HepG2 (cell line): ENCODE data around the gene CDHR5. TPM values are rescaled to one million over a fixed set of nuclear protein-coding genes. Genes with fewer than 3 reads are reported as not detected.

ENCODE experiments used
- BORCS8-MEF2B ChIP-seq: sonication (generic); formaldehyde crosslinking; IDR thresholded peaks from 2 replicates; pipeline ENCODE4 v1.8.0; 2022; ENCODE audit warnings: mild to moderate bottlenecking, missing genetic modification reagents
- HMG20A ChIP-seq: IDR thresholded peaks from 2 replicates; pipeline ENCODE4 v1.6.1; 2016; ENCODE audit warnings: borderline replicate concordance
- HOXA5 ChIP-seq: sonication (generic); formaldehyde crosslinking; IDR thresholded peaks from 2 replicates; pipeline ENCODE4 v1.4.0; 2020; ENCODE audit warnings: missing genetic modification reagents
- RFXAP ChIP-seq: sonication (generic); formaldehyde crosslinking; IDR thresholded peaks from 2 replicates; pipeline ENCODE4 v1.4.0; 2020; ENCODE audit warnings: missing genetic modification reagents, borderline replicate concordance
- SNAI1 ChIP-seq: sonication (generic); formaldehyde crosslinking; IDR thresholded peaks from 2 replicates; pipeline ENCODE4 v1.5.0; 2020; ENCODE audit warnings: mild to moderate bottlenecking, missing genetic modification reagents, borderline replicate concordance
- SOX6 ChIP-seq, 2 experiments: fragments of 450-650 bp in 1 of 2; sonication (generic) in 1 of 2; formaldehyde crosslinking in 1 of 2; IDR thresholded peaks; 2 replicates each; pipeline versions ENCODE4 v1.4.0 to v1.6.1; 2017 to 2020; ENCODE audit warnings: antibody characterized with exemption in 1 of 2, mild to moderate bottlenecking in 1 of 2, missing genetic modification reagents in 1 of 2
- U2AF2 ChIP-seq: fragments of 200-400 bp; formaldehyde crosslinking; IDR thresholded peaks from 2 replicates; pipeline ENCODE4 v1.6.1; 2017; ENCODE audit warnings: low read depth, mild to moderate bottlenecking, low read length
- ZBTB38 ChIP-seq: sonication (generic); formaldehyde crosslinking; IDR thresholded peaks from 2 replicates; pipeline ENCODE4 v1.5.1; 2020; ENCODE audit warnings: mild to moderate bottlenecking, missing genetic modification reagents
- ZBTB42 ChIP-seq: sonication (generic); formaldehyde crosslinking; IDR thresholded peaks from 2 replicates; pipeline ENCODE4 v1.5.0; 2020; ENCODE audit warnings: mild to moderate bottlenecking, missing genetic modification reagents
- ZC3H13 ChIP-seq: sonication (generic); formaldehyde crosslinking; IDR thresholded peaks from 2 replicates; pipeline ENCODE4 v1.8.1; 2023; ENCODE audit warnings: mild to moderate bottlenecking, missing genetic modification reagents, moderate library complexity
- ZFP37 ChIP-seq: sonication (generic); formaldehyde crosslinking; IDR thresholded peaks from 2 replicates; pipeline ENCODE4 v1.4.0; 2020; ENCODE audit warnings: missing genetic modification reagents, borderline replicate concordance
- ZNF180 ChIP-seq: sonication (generic); formaldehyde crosslinking; IDR thresholded peaks from 2 replicates; pipeline ENCODE4 v1.4.0; 2020; ENCODE audit warnings: low read depth, missing genetic modification reagents, borderline replicate concordance
- ZNF350 ChIP-seq: sonication (generic); formaldehyde crosslinking; IDR thresholded peaks from 2 replicates; pipeline ENCODE4 v1.4.0; 2020; ENCODE audit warnings: mild to moderate bottlenecking, low read depth, missing genetic modification reagents, borderline replicate concordance
- ZNF749 ChIP-seq: sonication (generic); formaldehyde crosslinking; IDR thresholded peaks from 2 replicates; pipeline ENCODE4 v1.8.0; 2022; ENCODE audit warnings: mild to moderate bottlenecking, missing genetic modification reagents, moderate library complexity, borderline replicate concordance
- ZNF773 ChIP-seq: sonication (generic); formaldehyde crosslinking; IDR thresholded peaks from 2 replicates; pipeline ENCODE4 v1.4.0; 2020; ENCODE audit warnings: missing genetic modification reagents, borderline replicate concordance
- polyA plus RNA-seq, 8 experiments: library from polyadenylated mRNA; depleted of rRNA in 3 of 8; stranded (reverse) in 7 of 8; unstranded in 1 of 8; fragments of >200 nt; fragmentation: Illumina TruSeq in 4 of 8; extraction: Trizol in 4 of 8; gene quantifications; 2 replicates each; pipeline versions ENCODE4 v1.2.1 to v1.2.3, GENCODE V29; 2011 to 2016; ENCODE audit warnings: low read depth in 4 of 8, missing spikeins in 1 of 8, mixed read lengths in 1 of 8; ENCODE audit not compliant: insufficient read depth in 1 of 8
- total RNA-seq, 5 experiments: library from RNA; depleted of rRNA; stranded (reverse); fragments of >200 nt; fragmentation: Illumina TruSeq; extraction: Trizol; gene quantifications; 2 replicates each; pipeline ENCODE4 v1.2.3, GENCODE V29; 2016; ENCODE audit warnings: low read depth in 1 of 5
- TF ChIP-seq, protein P1 (sequence below): sonication (generic); formaldehyde crosslinking; IDR thresholded peaks from 2 replicates; pipeline ENCODE4 v1.4.0; 2020; ENCODE audit warnings: mild to moderate bottlenecking, missing genetic modification reagents
- TF ChIP-seq, protein P2 (sequence below): sonication (generic); formaldehyde crosslinking; IDR thresholded peaks from 2 replicates; pipeline ENCODE4 v1.4.0; 2020; ENCODE audit warnings: missing genetic modification reagents
- TF ChIP-seq, protein P3 (sequence below): sonication (generic); formaldehyde crosslinking; IDR thresholded peaks from 2 replicates; pipeline ENCODE4 v1.4.0; 2020; ENCODE audit warnings: missing genetic modification reagents, borderline replicate concordance
- TF ChIP-seq, protein P4 (sequence below): sonication (generic); formaldehyde crosslinking; IDR thresholded peaks from 2 replicates; pipeline ENCODE4 v1.4.0; 2020; ENCODE audit warnings: missing genetic modification reagents

CDHR5 gene
- total and polyA plus RNA-seq, 2 of the 13 experiments (the other 11 are each of a cell fraction or from before 2014, with no cell fraction given) = 0.46 to 0.71 TPM

DNA sequence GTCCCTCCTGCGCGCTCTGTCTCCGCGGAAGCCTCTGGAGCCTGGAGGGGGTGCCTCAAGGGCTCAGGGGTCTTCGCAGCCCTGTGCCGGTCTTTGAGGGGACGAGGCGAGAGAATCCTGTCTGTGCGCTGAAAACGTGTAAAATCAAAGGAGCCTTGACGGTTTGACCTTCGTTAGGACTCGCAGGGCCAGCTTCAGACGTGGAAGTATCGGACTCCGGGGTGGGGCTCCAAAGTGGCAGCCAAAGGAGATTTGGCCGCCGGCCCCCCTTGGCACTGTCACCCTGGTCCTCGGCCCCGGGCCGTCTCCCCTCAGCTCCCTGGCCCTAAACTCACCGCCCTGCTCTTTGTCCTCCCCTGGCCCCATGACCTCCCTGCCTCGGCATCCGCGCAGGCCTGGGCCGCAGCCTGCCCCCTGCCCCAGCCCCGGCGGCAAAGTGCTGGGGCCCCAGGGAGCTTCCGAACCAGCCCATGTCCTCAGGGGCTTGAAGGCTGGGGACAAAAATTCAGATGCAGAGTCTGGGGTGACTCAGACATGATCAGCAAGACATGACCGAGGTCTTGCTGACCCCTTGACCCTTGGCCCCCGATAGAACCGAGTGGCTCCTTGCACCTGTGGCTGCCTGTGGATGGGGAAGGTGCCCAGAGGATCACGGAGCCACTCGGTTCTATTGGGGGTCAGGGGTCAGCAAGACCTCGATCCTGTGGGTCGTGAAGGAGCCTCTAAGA is 55.4 kb downstream of the CDHR5 start (continued):
- TF ChIP-seq, protein P1, sequence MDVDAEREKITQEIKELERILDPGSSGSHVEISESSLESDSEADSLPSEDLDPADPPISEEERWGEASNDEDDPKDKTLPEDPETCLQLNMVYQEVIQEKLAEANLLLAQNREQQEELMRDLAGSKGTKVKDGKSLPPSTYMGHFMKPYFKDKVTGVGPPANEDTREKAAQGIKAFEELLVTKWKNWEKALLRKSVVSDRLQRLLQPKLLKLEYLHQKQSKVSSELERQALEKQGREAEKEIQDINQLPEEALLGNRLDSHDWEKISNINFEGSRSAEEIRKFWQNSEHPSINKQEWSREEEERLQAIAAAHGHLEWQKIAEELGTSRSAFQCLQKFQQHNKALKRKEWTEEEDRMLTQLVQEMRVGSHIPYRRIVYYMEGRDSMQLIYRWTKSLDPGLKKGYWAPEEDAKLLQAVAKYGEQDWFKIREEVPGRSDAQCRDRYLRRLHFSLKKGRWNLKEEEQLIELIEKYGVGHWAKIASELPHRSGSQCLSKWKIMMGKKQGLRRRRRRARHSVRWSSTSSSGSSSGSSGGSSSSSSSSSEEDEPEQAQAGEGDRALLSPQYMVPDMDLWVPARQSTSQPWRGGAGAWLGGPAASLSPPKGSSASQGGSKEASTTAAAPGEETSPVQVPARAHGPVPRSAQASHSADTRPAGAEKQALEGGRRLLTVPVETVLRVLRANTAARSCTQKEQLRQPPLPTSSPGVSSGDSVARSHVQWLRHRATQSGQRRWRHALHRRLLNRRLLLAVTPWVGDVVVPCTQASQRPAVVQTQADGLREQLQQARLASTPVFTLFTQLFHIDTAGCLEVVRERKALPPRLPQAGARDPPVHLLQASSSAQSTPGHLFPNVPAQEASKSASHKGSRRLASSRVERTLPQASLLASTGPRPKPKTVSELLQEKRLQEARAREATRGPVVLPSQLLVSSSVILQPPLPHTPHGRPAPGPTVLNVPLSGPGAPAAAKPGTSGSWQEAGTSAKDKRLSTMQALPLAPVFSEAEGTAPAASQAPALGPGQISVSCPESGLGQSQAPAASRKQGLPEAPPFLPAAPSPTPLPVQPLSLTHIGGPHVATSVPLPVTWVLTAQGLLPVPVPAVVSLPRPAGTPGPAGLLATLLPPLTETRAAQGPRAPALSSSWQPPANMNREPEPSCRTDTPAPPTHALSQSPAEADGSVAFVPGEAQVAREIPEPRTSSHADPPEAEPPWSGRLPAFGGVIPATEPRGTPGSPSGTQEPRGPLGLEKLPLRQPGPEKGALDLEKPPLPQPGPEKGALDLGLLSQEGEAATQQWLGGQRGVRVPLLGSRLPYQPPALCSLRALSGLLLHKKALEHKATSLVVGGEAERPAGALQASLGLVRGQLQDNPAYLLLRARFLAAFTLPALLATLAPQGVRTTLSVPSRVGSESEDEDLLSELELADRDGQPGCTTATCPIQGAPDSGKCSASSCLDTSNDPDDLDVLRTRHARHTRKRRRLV = no peak
- TF ChIP-seq, protein P2, sequence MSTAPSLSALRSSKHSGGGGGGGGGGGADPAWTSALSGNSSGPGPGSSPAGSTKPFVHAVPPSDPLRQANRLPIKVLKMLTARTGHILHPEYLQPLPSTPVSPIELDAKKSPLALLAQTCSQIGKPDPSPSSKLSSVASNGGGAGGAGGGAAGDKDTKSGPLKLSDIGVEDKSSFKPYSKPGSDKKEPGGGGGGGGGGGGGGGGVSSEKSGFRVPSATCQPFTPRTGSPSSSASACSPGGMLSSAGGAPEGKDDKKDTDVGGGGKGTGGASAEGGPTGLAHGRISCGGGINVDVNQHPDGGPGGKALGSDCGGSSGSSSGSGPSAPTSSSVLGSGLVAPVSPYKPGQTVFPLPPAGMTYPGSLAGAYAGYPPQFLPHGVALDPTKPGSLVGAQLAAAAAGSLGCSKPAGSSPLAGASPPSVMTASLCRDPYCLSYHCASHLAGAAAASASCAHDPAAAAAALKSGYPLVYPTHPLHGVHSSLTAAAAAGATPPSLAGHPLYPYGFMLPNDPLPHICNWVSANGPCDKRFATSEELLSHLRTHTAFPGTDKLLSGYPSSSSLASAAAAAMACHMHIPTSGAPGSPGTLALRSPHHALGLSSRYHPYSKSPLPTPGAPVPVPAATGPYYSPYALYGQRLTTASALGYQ (CRISPR knock-in tag) = no peak
- TF ChIP-seq SOX6 (IDR thresholded peaks at IDR 0.05) = no peak
- no peak; the same call in 1 of the 2 replicates for TF ChIP-seq SOX6 (CRISPR knock-in tag; IDR thresholded peaks at IDR 0.05)
- no peak for TF ChIP-seq U2AF2
- TF ChIP-seq, protein P3, sequence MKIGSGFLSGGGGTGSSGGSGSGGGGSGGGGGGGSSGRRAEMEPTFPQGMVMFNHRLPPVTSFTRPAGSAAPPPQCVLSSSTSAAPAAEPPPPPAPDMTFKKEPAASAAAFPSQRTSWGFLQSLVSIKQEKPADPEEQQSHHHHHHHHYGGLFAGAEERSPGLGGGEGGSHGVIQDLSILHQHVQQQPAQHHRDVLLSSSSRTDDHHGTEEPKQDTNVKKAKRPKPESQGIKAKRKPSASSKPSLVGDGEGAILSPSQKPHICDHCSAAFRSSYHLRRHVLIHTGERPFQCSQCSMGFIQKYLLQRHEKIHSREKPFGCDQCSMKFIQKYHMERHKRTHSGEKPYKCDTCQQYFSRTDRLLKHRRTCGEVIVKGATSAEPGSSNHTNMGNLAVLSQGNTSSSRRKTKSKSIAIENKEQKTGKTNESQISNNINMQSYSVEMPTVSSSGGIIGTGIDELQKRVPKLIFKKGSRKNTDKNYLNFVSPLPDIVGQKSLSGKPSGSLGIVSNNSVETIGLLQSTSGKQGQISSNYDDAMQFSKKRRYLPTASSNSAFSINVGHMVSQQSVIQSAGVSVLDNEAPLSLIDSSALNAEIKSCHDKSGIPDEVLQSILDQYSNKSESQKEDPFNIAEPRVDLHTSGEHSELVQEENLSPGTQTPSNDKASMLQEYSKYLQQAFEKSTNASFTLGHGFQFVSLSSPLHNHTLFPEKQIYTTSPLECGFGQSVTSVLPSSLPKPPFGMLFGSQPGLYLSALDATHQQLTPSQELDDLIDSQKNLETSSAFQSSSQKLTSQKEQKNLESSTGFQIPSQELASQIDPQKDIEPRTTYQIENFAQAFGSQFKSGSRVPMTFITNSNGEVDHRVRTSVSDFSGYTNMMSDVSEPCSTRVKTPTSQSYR (CRISPR knock-in tag) = no peak
- no peak for TF ChIP-seq ZBTB42 (CRISPR knock-in tag)
- TF ChIP-seq ZNF749 (CRISPR knock-in tag) = no peak
- no peak for TF ChIP-seq ZFP37 (CRISPR knock-in tag)
- no peak for TF ChIP-seq ZNF180
- no peak for TF ChIP-seq ZNF773
- TF ChIP-seq HMG20A (CRISPR knock-in tag) = no peak
- peak; percentile 5; the same call in 1 of the 2 replicates for TF ChIP-seq ZBTB38 (CRISPR knock-in tag)
- no peak for TF ChIP-seq RFXAP
- no peak; the same call in 1 of the 2 replicates for TF ChIP-seq BORCS8-MEF2B (CRISPR knock-in tag)
- peak; percentile 39; the same call in 1 of the 2 replicates for TF ChIP-seq ZNF350
- 0 out of 2 replicates have a peak, but pooled peaks have one; percentile 60 for TF ChIP-seq SNAI1 (CRISPR knock-in tag)
- TF ChIP-seq ZC3H13 (CRISPR knock-in tag) = peak; percentile 68; the same call in 1 of the 2 replicates
- TF ChIP-seq, protein P4, sequence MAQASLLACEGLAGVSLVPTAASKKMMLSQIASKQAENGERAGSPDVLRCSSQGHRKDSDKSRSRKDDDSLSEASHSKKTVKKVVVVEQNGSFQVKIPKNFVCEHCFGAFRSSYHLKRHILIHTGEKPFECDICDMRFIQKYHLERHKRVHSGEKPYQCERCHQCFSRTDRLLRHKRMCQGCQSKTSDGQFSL (CRISPR knock-in tag) = no peak
- TF ChIP-seq HOXA5 (CRISPR knock-in tag) = no peak
